GM12878 (cell line): ENCODE measurements around the gene MBNL1. TPM values are rescaled to one million over a fixed set of nuclear protein-coding genes. Genes with fewer than 3 reads are reported as not detected.
A peak's percentile ranks its signal among the peaks of the same experiment; 100 is the strongest.

Source experiments
- ATAC-seq: fragments of 200-7000 bp; cut with Tn5 transposase; 3 replicates; pipeline ENCODE4 v1.9.1; 2020; ENCODE audit warnings: mild to moderate bottlenecking, moderate library complexity
- BruUV-seq: library from RNA; stranded (reverse); fragments of 400-500 nt; replicated peaks from 2 replicates; lab custom pipeline; 2021; lab: Mats Ljungman, UMichigan
- CTCF ChIA-PET: fragments of 300-600 bp; sonication (Branson Sonifier 250); formaldehyde crosslinking; extraction: SDS; loops from one replicate; lab custom pipeline; 2021; ENCODE audit warnings: inconsistent platforms; lab: Yijun Ruan, JAX
- POLR2A ChIA-PET: fragments of 350-600 bp; formaldehyde crosslinking; extraction: SDS; loops from one replicate; lab custom pipeline; 2021; ENCODE audit warnings: inconsistent platforms; lab: Charles Lee
- RAD21 ChIA-PET: fragments of 300-600 bp; sonication (Branson Sonifier 250); formaldehyde crosslinking; loops from one replicate; lab custom pipeline; 2023; ENCODE audit warnings: antibody characterized with exemption; ENCODE audit not compliant: unreplicated experiment; lab: Charles Lee
- SMC1A ChIA-PET: fragments of 300-600 bp; sonication (Branson Sonifier 250); formaldehyde crosslinking; loops from one replicate; lab custom pipeline; 2023; ENCODE audit not compliant: unreplicated experiment, uncharacterized antibody; lab: Charles Lee
- DNase-seq: peaks from one replicate; pipeline ENCODE4 v3.0.0-alpha.2; 2011; ENCODE audit warnings: low read depth, low spot score
- FAIRE-seq: peaks from 3 replicates; lab custom pipeline; 2011; peaks lifted over from hg19 to GRCh38; lab: Jason Lieb, UNC
- H2AFZ ChIP-seq: 2 replicates; pipeline ENCODE4 v1.6.0; 2011; ENCODE audit warnings: low read depth, low read length, control low read depth; ENCODE audit not compliant: control insufficient read depth
- H3K27ac ChIP-seq: 2 replicates; pipeline ENCODE4 v1.5.1; 2011; ENCODE audit warnings: control low read depth; ENCODE audit not compliant: control insufficient read depth, insufficient read depth
- H3K27me3 ChIP-seq, 2 experiments: replicated peaks in 1 of 2; 2 replicates each; pipeline versions ENCODE4 v1.6.0 to v1.6.1; 2011; ENCODE audit warnings: low read length in 1 of 2; ENCODE audit not compliant: control insufficient read depth in 2 of 2, insufficient read depth in 2 of 2
- H3K36me3 ChIP-seq, 2 experiments: 2 replicates each; pipeline ENCODE4 v1.5.1; 2011; ENCODE audit warnings: low read length in 1 of 2; ENCODE audit not compliant: control insufficient read depth in 2 of 2, insufficient read depth in 2 of 2
- H3K4me1 ChIP-seq: 2 replicates; pipeline ENCODE4 v1.6.1; 2011; ENCODE audit warnings: mild to moderate bottlenecking, low read length, moderate library complexity, mixed read lengths; ENCODE audit not compliant: control insufficient read depth, insufficient read depth
- H3K4me2 ChIP-seq: 2 replicates; pipeline ENCODE4 v1.6.0; 2011; ENCODE audit warnings: control low read depth; ENCODE audit not compliant: control insufficient read depth, insufficient read depth
- H3K4me3 ChIP-seq: fragments of 200-600 bp; sonication (generic); 2 replicates; pipeline ENCODE4 v1.5.1; 2016
- H3K79me2 ChIP-seq: 2 replicates; pipeline ENCODE4 v1.6.0; 2011; ENCODE audit warnings: low read length; ENCODE audit not compliant: control insufficient read depth, insufficient read depth
- H3K9ac ChIP-seq: 2 replicates; pipeline ENCODE4 v1.8.0; 2011; ENCODE audit warnings: low read length, control low read depth, mixed read lengths; ENCODE audit not compliant: control insufficient read depth, insufficient read depth
- H3K9me3 ChIP-seq: replicated peaks from 3 replicates; pipeline ENCODE4 v1.5.1; 2011; ENCODE audit warnings: mild to moderate bottlenecking, low read length; ENCODE audit not compliant: control insufficient read depth, insufficient read depth
- H4K20me1 ChIP-seq: 2 replicates; pipeline ENCODE4 v1.6.0; 2011; ENCODE audit not compliant: control insufficient read depth, insufficient read depth
- CREB1 ChIP-seq: IDR thresholded peaks from 2 replicates; pipeline ENCODE4 v1.6.1; 2012; ENCODE audit warnings: low read depth, mild to moderate bottlenecking, inconsistent platforms
- CUX1 ChIP-seq: IDR thresholded peaks from 2 replicates; pipeline ENCODE4 v1.6.1; 2012; ENCODE audit warnings: improper control_type of control experiment, low read depth, low read length; ENCODE audit not compliant: insufficient replicate concordance
- E2F4 ChIP-seq: IDR thresholded peaks from 2 replicates; pipeline ENCODE4 v1.6.1; 2012; ENCODE audit warnings: low read depth, low read length, improper control_type of control experiment
- EP300 ChIP-seq, 2 experiments: fragments of 150-350 bp in 1 of 2; IDR thresholded peaks; 2 replicates each; pipeline ENCODE4 v1.6.1; 2011 to 2012; ENCODE audit warnings: low read depth in 2 of 2, low read length in 2 of 2, borderline replicate concordance in 1 of 2, improper control_type of control experiment in 1 of 2, inconsistent platforms in 1 of 2; ENCODE audit not compliant: control insufficient read depth in 1 of 2
- EZH2 ChIP-seq: IDR thresholded peaks from 2 replicates; pipeline ENCODE4 v1.6.1; 2012; ENCODE audit warnings: low read depth, mild to moderate bottlenecking, control low read depth, inconsistent platforms, low read length, borderline replicate concordance; ENCODE audit not compliant: control insufficient read depth
- HDGF ChIP-seq: fragments of 450-650 bp; IDR thresholded peaks from 2 replicates; pipeline ENCODE4 v1.6.1; 2016; ENCODE audit warnings: antibody characterized with exemption
- MAX ChIP-seq: IDR thresholded peaks from 2 replicates; pipeline ENCODE4 v1.6.1; 2012; ENCODE audit warnings: low read depth, low read length, improper control_type of control experiment
- NBN ChIP-seq: fragments of 450-650 bp; IDR thresholded peaks from 2 replicates; pipeline ENCODE4 v1.6.1; 2016
- RAD21 ChIP-seq: IDR thresholded peaks from 2 replicates; pipeline ENCODE4 v1.6.1; 2011; ENCODE audit warnings: mild to moderate bottlenecking, low read depth, low read length, moderate library complexity; ENCODE audit not compliant: insufficient read depth
- RELA ChIP-seq: fragments of 450-650 bp; IDR thresholded peaks from 2 replicates; pipeline ENCODE4 v1.8.0; 2014; ENCODE audit warnings: borderline replicate concordance; ENCODE audit not compliant: partially characterized antibody
- STAT1 ChIP-seq: fragments of 450-650 bp; conservative IDR thresholded peaks from 2 replicates; pipeline ENCODE4 v1.6.1; 2014; ENCODE audit warnings: antibody characterized with exemption, mild to moderate bottlenecking
- ZNF384 ChIP-seq: IDR thresholded peaks from 2 replicates; pipeline ENCODE4 v1.6.1; 2012; ENCODE audit warnings: low read depth, mild to moderate bottlenecking, low read length, improper control_type of control experiment, borderline replicate concordance
- in situ Hi-C: fragments of 300-500 bp; cut with MboI; formaldehyde crosslinking; loops from 9 replicates; pipeline ENCODE4 v1.14.3; 2018; ENCODE audit warnings: mixed read lengths
- intact Hi-C: fragments of 100-400 bp; cut with micrococcal nuclease; formaldehyde crosslinking; loops from one replicate; pipeline ENCODE4 v1.14.2; 2022; ENCODE audit not compliant: unreplicated experiment
- polyA plus RNA-seq, 11 experiments: library from polyadenylated mRNA; depleted of rRNA in 4 of 11; unstranded in 6 of 11; stranded (reverse) in 5 of 11; fragments of >200 nt; fragmentation: Nextera tagmentation in 4 of 11; fragmentation: Illumina TruSeq in 1 of 11; extraction: Ambion mirVana in 4 of 11; extraction: Trizol in 1 of 11; gene quantifications; 1 replicate in 1 of 11; 2 replicates in 10 of 11; pipeline versions ENCODE4 v1.2.1 to v1.2.3, GENCODE V29; 2011 to 2016; ENCODE audit warnings: inconsistent platforms in 2 of 11, missing spikeins in 2 of 11, low read depth in 1 of 11
- total RNA-seq, 4 experiments: library from RNA; depleted of rRNA in 3 of 4; stranded (reverse); fragments of >200 nt in 3 of 4; fragmentation: Illumina TruSeq in 1 of 4; extraction: Trizol in 1 of 4; gene quantifications; 2 replicates each; pipeline versions ENCODE4 v1.2.1 to v1.2.3, GENCODE V29; 2013 to 2021

MBNL1 gene
- total and polyA plus RNA-seq, 10 of the 15 experiments (the other 5 are each of a cell fraction or from before 2014, with no cell fraction given), result 59.6 to 337 (median 143) TPM

GRCh38 chr3:152362086-152362485 is 93.4 kb downstream of the MBNL1 start (continued):
- TF ChIP-seq CUX1 (no peak), HDGF (no peak), MAX (no peak), EZH2 (no peak), CREB1 (no peak), EP300 (IDR thresholded peaks at IDR 0.05; ENCODE audit: borderline replicate concordance in 1 of 2, control insufficient read depth in 1 of 2, low read depth in 2 of 2, low read length in 2 of 2) (no peak)

- Histone ChIP-seq H3K4me1 (no peaks in the 10 kb centered on the region), H3K4me3 (no peak overlapping the region), H3K4me2 (no peak overlapping the region), H3K9ac (no peak overlapping the region), H2AFZ (no peak overlapping the region), H3K9me3 (peaks cover 9% of the 10 kb centered on the region), H4K20me1 (no peaks in the 10 kb centered on the region), H3K36me3 (peaks cover 0 to 4% of the 10 kb centered on the region in 2 experiments; a peak in 1 of 4 replicates), H3K79me2 (peaks cover 59% of the 10 kb centered on the region), H3K27ac (no peak overlapping the region), H3K27me3 (no peaks in the 10 kb centered on the region)
- no TSS peak for BruUV-seq
- TF ChIP-seq RAD21 (no peak), RELA (no peak), STAT1 (no peak), NBN (no peak), ZNF384 (no peak), E2F4 (no peak)
- RAD21 ChIA-PET, result interaction anchor here (1.0 to 2.6 kb wide), 7 partner anchors 10 to 95 kb away, joined by 3 to 12 read pairs (median 4); partner anchors contain the start of gene MBNL1
- no peak for FAIRE-seq
- CTCF ChIA-PET, result interaction anchor here (0.7 to 5.1 kb wide), 12 partner anchors 10 to 292 kb away, joined by 3 to 21 read pairs (median 4); no protein-coding TSS in a partner anchor
- DNase-seq, result no peak
- in situ Hi-C loops (no loop called here), intact Hi-C loops (no loop called here)
- peak; percentile 46 for ATAC-seq
- SMC1A ChIA-PET, result interaction anchor here (0.6 to 5.5 kb wide), 15 partner anchors 10 to 445 kb away, joined by 3 to 55 read pairs (median 4); no protein-coding TSS in a partner anchor
- POLR2A ChIA-PET, result interaction anchor here (0.6 to 1.3 kb wide), 6 partner anchors 9 to 63 kb away, joined by 3 to 9 read pairs (median 3); no protein-coding TSS in a partner anchor
Observed at GRCh38 chr3:152364237-152364636, 95.5 kb downstream of the MBNL1 start.
